Cardiac septum (tissue), 1 donor: Measurements from ENCODE around the gene KIDINS220. TPM values are rescaled to one million over a fixed set of nuclear protein-coding genes. Genes with fewer than 3 reads are reported as not detected.

ENCODE experiments used
- DNase-seq: peaks from one replicate; pipeline ENCODE4 v3.0.0-alpha.2; 2020; ENCODE audit warnings: low spot score
- intact Hi-C: fragments of 100-400 bp; cut with DNase I; formaldehyde crosslinking; loops from one replicate; pipeline ENCODE4 v1.14.0; 2022
- total RNA-seq: library from RNA; stranded (reverse); fragmentation: NEBNext Ultra II Directional; extraction: Animal tissue kit (Norgen Biotek cat#: 25700); gene quantifications from one replicate; pipeline ENCODE4 v1.2.1, GENCODE V29; 2021
- donor health status: DM: no; HTN: no; CAD: no.

Gene KIDINS220
- total RNA-seq, 1 donor from 2014 or later, result 111 TPM

DNA sequence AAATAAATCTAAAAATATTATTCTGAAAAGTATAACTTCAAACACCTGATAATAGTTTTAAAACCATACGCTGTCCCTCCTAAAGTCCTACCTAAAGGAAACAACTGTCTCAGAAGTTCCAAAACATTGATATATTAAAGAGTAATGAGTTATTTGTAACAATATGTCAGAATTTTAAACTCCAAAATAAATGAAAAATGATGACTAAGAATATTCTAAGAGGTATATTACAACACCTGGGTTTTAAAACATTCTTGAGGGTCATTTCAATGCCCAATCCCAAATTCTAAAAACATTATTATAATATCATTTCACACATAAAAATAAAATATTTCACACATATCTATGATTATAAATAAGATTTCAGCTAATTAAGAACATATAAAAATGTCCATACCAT lies 20.2 kb downstream of the KIDINS220 start:
- no peak for DNase-seq
- intact Hi-C loops, result no loop called here

DNA sequence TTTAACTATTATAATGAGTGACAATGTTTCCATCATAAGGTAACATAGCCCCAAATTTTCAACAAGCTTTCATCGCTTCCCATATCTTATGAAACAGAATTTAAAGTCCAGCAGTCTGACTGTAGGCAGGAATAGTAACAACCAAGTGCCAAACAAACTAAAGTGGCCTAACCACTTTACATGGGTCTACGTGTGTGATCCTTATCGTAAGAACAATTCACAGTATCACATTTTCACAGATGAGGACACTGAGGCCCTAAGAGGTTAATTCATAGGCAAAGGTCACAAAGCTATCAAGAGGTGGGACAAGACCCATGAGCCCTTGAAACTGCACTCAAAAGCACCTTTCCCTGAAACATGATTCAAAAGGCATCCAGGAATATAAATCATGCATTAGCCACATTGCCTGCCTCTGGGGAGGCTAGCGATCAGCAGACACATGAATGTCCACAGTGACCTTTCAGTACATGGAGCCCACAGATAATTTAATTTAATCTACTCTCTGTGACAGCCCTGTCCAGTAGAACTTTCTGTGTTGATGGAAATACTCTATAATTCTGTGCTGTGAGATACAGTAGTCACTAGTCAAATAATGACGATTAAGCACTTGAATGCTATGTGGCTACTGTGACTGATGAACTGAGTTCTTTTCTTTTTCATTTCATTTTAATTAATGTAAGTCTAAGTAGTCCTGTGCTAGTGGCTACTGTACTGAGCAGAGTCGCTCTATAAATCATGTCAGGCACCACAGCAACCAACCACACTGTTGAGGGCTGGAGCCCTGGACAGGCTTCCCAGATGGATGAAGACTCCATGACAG lies 30.3 kb downstream of the KIDINS220 start:
- intact Hi-C loops, result no loop called here

DNA sequence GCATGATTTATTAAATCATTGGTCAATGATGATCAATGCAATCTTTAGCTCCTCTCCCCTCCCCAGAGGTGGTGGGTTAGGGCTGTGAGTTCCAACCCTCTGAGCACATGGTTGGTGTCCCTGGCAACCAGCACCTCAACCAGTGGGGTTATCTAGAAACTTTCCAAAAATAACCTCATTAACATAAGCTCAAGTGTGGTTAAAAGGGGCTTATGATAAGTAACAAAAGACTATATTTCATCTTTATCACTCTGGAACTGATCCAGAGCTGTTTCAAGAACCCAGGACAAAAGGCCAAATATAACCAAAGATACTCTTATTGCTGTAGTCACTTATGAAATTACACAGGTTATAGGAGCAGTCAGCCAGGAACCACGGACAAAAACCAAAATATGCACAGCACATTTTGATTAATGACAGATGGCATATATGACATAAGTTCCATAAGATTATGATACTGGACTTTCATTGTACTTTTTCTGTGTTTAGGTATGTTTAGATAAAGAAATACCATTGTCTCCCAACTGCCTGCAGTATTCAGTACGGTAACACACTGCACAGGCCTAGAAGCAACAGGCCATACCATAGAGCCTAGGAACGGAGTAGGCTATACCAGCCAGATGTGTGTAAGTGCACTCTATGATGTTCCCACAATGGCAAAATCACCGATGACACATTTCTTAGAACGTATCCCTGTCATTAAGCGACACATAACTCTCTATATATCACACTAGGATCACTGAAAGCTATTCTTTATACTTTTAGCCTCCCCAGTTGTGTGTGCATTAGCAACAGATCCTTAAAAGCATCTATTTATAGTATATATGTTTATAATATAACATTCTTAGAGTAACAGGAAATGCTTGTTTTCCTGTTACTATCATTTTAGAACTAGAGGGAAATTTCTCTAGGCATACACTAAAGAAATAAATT lies 31.9 kb downstream of the KIDINS220 start:
- intact Hi-C loops, result no loop called here

More for the DNA sequence above, 30.3 kb downstream of the KIDINS220 start:
- DNase-seq, result no peak

DNA sequence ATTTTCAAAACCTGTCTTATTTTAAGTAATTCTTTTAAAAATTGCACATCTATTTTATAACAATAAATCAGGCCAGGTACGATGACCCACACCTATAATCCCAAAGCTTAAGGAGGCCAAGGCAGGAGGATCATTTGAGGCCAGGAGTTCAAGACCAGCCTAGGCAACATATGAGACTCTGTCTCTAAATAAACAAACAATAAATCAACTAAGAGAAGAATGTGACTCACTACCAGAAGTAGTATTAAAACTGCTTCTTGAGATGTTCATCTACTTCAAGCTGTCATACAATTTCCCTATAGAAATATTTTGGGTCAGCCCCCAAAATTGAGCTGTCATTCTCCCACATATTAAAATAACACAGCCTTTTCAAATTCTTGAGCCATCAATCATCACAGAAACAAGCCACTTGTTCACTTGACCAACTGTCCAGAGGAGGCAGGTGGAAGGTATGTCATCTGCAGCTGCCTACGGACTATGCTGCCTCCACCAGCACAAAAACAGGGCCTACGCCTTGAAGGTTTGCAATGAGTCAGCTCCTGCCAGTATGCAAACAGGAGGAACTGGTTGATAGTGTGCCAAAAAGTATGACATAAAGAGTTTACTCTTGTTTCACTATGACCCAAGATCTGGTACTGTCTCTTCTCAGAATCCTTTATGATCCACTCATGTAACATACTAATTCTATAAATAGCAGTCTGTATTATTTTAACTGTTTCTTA lies 33.6 kb downstream of the KIDINS220 start:
- DNase-seq, result no peak
- intact Hi-C loops, result no loop called here

More for the DNA sequence above, 31.9 kb downstream of the KIDINS220 start:
- DNase-seq, result no peak

DNA sequence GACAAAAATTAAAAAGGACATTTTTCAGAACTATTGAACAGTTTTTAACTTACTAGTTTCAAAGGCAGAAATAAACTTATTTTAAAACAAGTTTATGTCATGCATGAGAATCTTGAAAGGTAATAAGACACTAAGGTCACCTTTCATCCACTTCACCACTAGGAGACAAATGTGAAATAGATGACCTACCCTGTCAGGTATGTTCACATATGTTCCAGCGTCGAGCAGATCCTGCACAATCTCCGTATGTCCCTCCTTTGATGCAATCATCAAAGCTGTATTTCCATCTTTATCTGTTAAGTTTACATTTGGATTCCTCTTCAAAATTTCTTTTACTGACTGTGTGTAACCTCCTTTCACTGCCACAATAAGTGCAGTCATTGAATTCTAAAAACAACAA lies 34.7 kb downstream of the KIDINS220 start:
- intact Hi-C loops, result no loop called here
- DNase-seq, result no peak

DNA sequence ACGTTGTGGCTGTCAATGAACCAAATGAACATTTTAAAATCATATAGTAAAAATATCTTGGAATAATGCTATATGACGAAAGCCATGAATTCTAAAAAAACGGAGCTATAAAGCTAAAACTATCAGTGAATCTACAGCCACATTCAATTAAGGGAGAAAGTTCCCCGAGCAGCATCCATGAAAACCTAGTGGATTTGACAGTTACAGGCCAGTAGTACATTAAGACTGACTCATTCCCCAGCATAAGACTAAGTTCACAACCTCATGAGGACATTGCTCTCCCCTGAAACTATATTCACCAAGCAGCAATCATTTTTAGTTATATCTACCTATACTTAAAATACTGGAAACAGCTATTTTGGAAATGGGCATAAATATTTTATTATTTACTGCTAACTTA lies 36.6 kb downstream of the KIDINS220 start:
- intact Hi-C loops, result no loop called here
- DNase-seq, result no peak

DNA sequence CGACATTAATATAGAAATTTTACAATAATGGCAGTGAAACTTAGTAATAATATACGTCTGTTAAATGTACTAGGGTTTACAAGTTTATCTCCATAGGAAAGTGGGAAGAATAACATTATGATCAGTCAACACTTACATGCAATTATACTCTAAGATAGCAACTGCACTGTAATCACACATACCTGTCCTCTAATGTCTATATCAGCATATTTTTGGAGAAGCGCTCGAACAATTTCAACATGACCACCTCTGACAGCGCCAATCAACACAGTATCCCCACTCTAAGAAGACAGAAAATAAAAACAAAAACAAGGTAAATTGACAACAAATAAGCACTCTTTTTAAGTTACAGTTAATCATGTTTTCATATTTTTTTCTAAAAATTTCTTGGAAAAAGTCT lies 37.2 kb downstream of the KIDINS220 start:
- DNase-seq, result no peak
- intact Hi-C loops, result no loop called here

DNA sequence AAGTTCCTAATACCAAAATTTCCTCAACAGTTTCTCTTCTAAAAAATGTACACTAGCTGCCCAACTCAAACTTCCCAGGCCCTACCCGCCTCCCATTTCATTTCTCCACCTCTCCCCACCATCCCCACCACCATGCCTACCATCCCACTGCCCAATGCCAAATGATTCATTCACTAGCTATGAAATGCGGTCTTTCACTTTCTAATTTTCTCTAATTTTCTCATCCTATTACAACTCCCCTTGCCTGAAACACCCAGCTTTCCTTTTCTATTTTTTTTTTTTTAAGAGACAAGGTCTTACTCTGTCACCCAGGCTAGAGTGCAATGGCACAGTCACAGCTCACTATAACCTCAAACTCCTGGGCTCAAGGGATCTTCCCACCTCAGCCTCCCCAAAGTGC lies 38.4 kb downstream of the KIDINS220 start:
- intact Hi-C loops, result no loop called here
- no peak for DNase-seq

DNA sequence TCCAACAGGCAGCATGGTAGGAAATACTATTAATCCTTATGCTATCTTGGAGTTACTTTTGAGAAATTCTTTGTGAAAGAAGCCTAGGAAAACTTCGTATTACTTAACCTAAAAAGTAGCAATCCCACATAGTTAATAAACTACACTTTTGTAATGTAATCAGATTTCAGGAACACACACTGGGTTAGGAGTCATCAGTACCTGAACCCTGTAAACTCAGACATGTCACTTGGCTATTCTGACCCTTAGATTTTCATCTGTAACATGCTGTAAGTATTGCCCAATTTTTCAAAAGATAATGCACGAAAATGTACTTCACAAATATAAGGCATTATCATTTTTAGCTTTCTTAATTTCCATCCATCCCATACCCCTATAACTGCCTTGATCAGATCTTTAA lies 39.0 kb downstream of the KIDINS220 start:
- intact Hi-C loops, result no loop called here
- DNase-seq, result no peak

DNA sequence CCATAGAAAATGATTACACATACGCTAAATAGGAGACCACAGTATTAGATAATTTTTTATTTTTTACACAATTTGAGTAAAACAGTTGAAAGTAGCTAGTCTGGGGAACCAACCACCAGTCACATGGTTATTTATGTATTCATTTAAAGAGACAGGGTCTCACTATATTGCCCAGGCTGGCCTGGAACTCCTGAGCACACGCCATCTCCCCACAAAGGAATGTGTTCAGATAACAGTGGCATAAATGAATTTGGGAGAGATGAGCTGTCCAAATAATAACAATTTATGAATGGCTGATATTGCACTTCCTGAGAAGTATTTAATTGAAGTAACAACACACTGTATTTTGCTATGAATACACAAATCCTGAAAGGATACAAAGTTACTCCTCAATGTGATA lies 39.7 kb downstream of the KIDINS220 start:
- no peak for DNase-seq

DNA sequence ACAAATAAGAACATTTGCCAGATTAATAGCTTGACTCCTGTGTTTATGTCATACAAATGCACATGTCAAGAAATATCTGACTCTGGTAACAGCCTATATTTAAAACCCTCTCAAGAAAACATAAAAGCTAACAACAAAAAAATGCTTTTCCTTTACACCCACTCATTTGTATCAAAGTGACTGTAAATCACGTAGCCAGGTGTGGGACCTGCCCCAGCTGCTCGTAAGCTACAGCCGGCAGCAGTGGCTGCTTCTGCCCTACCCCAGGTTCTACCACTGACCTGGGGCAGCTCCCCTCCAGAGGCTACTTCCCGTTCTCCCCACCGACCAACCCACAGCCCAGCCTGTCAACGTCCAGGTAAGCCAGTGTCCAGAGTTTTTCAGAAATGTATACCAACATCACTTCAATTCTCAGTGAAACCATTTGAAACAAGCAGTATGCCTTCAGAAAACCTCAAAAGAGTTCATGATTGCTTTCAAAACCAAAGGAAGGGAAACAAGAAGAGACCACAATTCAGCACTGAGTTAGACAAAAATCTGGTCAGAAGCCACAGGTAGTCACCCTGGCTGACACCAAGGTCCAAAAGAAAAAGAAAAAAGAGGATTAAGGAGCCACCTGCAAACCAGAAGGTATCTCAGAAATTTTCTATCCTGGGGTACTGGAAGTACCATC lies 40.4 kb downstream of the KIDINS220 start:
- DNase-seq, result no peak
- intact Hi-C loops, result no loop called here

More for the DNA sequence above, 39.7 kb downstream of the KIDINS220 start:
- intact Hi-C loops, result no loop called here

DNA sequence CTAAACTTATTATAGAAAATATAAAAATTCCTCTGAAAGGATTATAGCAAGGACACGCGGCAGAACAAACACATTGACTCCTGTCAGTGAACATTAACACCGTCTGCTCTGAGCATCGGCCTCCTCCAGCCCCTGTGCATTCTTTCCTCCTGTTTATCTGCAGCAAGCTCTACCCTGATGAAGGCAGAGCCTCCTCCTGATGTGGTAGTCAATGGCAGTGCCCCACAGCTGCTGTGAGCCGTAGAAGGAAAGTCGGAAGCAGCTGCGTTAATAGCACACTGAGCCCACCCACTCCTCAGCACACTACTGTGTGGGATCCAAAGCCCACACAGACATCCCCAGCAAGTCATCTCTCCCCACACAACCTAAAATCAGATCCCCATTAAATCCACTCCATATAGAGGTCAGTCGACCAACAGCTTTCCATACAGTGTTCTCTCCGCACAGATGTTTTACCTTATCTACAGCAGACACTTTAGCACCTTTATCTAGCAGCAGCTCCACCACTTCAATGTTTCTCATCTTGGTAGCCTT lies 41.0 kb downstream of the KIDINS220 start:
- no peak for DNase-seq
- intact Hi-C loops, result no loop called here

DNA sequence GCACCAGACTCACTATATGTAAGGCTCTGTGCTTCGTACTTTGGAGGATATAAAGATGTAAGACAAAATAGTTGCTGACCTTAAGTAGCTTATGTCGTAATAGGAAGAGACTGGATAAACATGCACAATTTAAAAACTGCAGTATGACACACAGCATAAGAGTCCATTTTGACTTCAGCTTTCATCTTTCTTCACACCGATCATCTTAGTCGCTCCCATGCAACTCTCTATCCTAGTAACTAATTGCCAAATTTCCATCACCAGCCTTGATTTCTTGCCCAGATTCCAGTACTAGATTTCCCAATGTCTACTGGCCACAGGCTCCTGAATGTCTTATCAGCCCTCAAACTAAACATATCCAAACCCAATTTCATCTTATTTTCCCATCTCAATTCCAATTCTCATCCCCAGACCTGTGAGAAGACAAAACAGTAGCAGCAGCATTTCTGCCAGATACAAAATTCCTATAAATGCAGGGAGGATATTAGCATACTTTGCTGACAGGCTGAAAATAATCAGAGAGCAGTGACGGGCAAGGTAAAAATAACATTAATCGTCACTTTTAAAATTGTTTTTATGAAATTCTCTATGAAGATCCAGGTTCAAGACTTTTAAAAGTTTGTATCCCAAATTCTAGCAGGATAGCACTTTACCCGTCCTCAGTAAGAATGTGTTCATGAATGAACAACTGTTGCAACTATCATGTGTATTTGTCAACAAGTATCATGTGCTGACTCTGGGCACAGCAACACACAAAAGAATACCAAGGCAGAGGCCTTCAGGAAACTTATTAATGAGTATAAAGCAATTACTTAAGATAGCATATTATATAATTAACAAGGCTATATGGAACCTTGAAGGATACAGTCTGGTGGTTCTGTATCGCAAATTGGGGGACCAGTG lies 42.2 kb downstream of the KIDINS220 start:
- intact Hi-C loops, result no loop called here
- no peak for DNase-seq

DNA sequence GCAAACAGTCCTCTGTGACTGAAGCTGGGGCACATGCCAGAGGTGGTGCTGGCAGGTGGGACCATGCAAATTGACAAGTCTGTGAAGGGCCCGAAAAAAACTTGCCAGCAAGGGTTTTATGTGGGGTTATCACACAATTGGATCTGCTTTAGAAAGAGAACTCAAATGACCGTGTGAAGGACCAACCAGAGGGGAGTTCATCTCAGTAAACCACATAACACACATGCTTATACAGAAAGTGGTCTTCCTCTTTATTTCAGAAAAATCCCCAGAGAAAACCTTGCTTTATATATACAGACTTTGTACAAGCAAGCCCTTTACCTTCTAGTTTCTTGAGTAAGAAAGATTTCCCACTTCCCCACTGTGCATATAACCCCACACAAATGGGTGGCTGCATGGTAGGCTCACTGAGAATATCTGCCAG lies 46.7 kb downstream of the KIDINS220 start:
- no peak for DNase-seq
- intact Hi-C loops, result no loop called here

DNA sequence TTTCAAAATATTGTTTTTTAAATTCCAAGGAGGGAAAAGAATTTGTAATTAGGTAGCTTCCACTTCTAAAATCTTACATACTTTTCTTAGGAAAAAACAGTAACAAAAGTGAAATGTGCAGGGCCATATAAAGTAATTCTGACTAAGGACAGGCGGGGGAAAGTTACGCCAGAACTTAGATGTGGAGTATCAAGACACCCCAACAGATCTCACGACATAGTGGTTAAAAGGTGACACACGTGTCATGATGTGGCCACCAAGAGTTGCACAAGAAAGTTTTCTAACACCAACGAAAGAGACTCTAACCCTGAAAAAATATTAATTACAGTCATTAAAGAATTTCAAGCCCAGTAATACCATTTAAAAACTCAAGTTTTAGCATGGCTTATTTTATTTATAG lies 51.0 kb downstream of the KIDINS220 start:
- DNase-seq, result no peak
- intact Hi-C loops, result no loop called here

DNA sequence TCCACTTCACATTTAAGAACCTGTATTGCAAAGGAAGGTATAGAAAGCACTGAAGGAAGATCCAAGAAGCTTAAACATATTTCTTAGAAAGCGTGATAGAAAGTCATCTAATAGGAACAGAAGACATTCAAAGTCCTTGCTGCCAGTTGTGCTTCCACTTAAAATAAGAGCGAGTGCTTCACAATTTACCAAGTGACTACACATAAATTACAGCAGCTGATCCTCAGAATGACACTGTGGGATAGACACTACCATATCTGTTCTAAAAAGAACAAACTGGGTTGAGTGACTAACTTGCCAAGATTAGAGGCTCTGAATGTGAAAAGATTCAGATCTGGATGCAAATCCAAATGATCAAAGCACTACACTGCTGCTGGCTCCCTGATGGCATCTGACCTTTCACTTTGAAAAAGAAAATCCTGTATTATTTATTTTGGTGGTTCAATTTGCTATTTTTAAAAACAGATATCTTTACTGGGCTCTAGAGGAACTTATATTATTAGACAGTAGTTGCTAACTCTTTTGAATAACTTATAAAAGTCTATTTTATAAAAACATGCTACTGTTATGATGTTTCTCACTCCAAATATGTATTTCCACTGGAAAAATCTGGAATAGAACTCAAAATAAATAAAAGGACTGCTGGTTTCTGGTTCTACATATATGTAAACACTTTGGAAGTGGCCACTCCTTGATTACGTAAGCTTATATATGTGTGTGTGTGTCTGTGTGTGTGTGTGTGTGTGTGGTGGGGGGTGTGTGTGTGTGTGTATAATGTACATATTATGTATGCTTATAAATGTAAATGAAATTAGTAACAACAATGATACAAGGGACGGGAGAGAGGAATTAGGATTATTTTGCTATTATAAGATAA lies 57.4 kb downstream of the KIDINS220 start:
- DNase-seq, result no peak
- intact Hi-C loops, result loop anchor here (5.0 kb wide), 1 partner anchor 48 kb away; no protein-coding TSS in a partner anchor

DNA sequence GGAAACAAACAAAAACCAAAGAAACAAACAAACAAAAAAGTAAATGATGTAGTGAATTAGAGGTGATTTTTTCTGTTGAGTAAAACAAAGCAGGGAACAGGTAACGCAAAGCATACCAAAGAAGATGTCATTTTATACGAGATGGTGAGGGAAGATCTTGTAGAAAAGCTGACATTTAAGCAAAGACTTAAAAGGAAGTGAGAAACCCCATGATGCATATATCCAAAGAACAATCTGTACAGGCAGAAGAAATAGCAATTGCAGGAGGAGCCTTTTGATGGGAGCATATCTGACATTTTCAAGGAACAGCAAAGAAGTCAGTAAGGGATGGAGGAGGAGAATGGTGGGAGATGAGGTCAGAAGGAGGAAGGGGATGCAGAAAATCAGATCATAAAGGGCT lies 63.0 kb downstream of the KIDINS220 start:
- intact Hi-C loops, result no loop called here
- no peak for DNase-seq
